ENCODE measurements around the gene SYK.

The SYK gene

DNA sequence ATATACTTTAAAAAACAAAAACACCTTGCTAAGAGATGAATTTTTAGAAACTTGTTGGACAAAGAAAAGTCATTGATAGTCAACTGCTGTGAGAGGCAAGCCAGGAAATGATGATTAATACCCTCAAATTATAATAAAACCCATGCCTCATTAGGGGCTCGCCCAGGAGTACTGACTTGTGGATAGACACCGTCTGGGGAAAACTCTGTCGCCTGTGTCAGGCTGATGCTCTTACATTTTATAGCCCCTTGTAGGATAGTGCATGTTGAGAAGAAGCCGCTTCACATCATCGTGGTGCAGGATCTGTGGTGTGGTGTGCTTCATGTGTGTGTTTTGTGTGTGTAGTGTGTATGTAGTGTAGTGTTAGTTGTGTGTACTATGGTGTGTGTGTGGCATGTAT is 39.1 kb downstream of the SYK start:
- H3F3A ChIP-seq (ENCODE audit: low read depth), result no peaks in the 10 kb centered on the region; the same call in none of the 2 replicates
- peaks cover 63% of the 10 kb centered on the region for H3K79me2 ChIP-seq (ENCODE audit: insufficient read depth, low read length)
- H3K27me3 ChIP-seq (ENCODE audit: insufficient read depth, low read length, poor library complexity, severe bottlenecking), result no peaks in the 10 kb centered on the region
- peak overlapping the region; percentile 61 for H3K4me2 ChIP-seq (ENCODE audit: low read depth, low read length, poor library complexity, severe bottlenecking)
- H3K4me1 ChIP-seq (ENCODE audit: insufficient read depth, low read length, poor library complexity, severe bottlenecking), result peaks cover 70% of the 10 kb centered on the region
- H3K9me2 ChIP-seq (replicated peaks; ENCODE audit: low read depth, low read length), result no peaks in the 10 kb centered on the region
- H3K9ac ChIP-seq (ENCODE audit: low read depth, low read length, poor library complexity, severe bottlenecking), result peak overlapping the region; percentile 54
- no peaks in the 10 kb centered on the region for H4K20me1 ChIP-seq (ENCODE audit: insufficient read depth, low read length, poor library complexity, severe bottlenecking)
- no peak overlapping the region for H2AFZ ChIP-seq (ENCODE audit: low read length)
- no peak overlapping the region for H3K4me3 ChIP-seq (ENCODE audit: low read length, poor library complexity, severe bottlenecking)
- H3K36me3 ChIP-seq (ENCODE audit: insufficient read depth, low read length), result peaks cover 19% of the 10 kb centered on the region; the same call in 1 of the 2 replicates
- H3K9me3 ChIP-seq (ENCODE audit: insufficient read depth, low read depth, low read length), result no peaks in the 10 kb centered on the region
- no peak for TF ChIP-seq EZH2phosphoT487 (IDR thresholded peaks at IDR 0.05; ENCODE audit: borderline replicate concordance)
- TF ChIP-seq CTCF (conservative IDR thresholded peaks at IDR 0.05; ENCODE audit: low read length), result no peak

DNA sequence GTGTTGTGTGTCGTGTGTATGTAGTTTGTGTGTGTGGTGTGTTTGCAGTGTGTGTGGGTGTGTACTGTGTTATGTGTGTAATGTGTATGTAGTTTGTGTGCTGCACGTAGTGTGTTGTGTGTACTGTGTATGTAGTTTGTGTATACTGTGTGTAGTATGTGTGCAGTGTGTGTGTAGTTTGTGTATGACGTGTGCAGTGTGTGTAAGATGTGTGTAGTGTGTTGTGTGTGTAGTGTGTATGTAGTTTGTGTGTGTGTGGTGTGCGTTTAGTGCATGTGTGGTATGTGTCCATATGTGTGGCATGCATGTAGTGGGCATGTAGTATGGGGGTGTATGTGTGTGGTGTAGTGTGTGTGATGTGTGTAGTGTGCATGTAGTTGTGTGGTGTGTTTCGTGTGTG is 39.6 kb downstream of the SYK start:
- Histone ChIP-seq H3K9ac (ENCODE audit: low read depth, low read length, poor library complexity, severe bottlenecking) (peak overlapping the region; percentile 54), H3K4me3 (ENCODE audit: low read length, poor library complexity, severe bottlenecking) (no peak overlapping the region), H3K27me3 (ENCODE audit: insufficient read depth, low read length, poor library complexity, severe bottlenecking) (no peaks in the 10 kb centered on the region), H3K9me3 (ENCODE audit: insufficient read depth, low read depth, low read length) (no peaks in the 10 kb centered on the region), H3K4me1 (ENCODE audit: insufficient read depth, low read length, poor library complexity, severe bottlenecking) (peaks cover 68% of the 10 kb centered on the region), H3F3A (ENCODE audit: low read depth) (no peaks in the 10 kb centered on the region; the same call in none of the 2 replicates), H2AFZ (ENCODE audit: low read length) (no peak overlapping the region), H4K20me1 (ENCODE audit: insufficient read depth, low read length, poor library complexity, severe bottlenecking) (no peaks in the 10 kb centered on the region), H3K79me2 (ENCODE audit: insufficient read depth, low read length) (peaks cover 61% of the 10 kb centered on the region), H3K36me3 (ENCODE audit: insufficient read depth, low read length) (peaks cover 24% of the 10 kb centered on the region; the same call in 1 of the 2 replicates), H3K4me2 (ENCODE audit: low read depth, low read length, poor library complexity, severe bottlenecking) (peak overlapping the region; percentile 61), H3K9me2 (replicated peaks; ENCODE audit: low read depth, low read length) (no peaks in the 10 kb centered on the region)
- no peak for TF ChIP-seq CTCF (conservative IDR thresholded peaks at IDR 0.05; ENCODE audit: low read length)
- no peak for TF ChIP-seq EZH2phosphoT487 (IDR thresholded peaks at IDR 0.05; ENCODE audit: borderline replicate concordance)

DNA sequence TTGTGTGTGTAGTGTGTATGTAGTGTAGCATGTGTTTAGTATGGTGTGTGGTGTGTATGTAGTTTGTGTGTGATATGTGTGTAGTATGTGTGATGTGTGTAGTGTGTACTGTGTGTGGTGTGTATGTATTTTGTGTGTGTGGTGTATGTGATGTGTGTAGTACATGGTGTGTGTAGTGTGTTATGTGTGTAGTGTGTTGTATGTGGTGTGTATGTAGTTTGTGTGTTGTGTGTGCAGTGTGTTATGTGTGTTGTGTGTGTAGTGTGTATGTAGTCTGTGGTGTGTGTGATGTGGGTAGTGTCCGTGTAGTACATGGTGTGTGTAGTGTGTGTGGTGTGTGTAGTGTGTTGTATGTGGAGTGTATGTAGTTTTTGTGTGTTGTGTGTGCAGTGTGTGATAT is 40.0 kb downstream of the SYK start:
- Histone ChIP-seq H3K4me1 (ENCODE audit: insufficient read depth, low read length, poor library complexity, severe bottlenecking) (peaks cover 68% of the 10 kb centered on the region), H3K9ac (ENCODE audit: low read depth, low read length, poor library complexity, severe bottlenecking) (no peak overlapping the region), H3K4me2 (ENCODE audit: low read depth, low read length, poor library complexity, severe bottlenecking) (peak overlapping the region; percentile 61), H3K9me2 (replicated peaks; ENCODE audit: low read depth, low read length) (no peaks in the 10 kb centered on the region), H2AFZ (ENCODE audit: low read length) (no peak overlapping the region), H3K27me3 (ENCODE audit: insufficient read depth, low read length, poor library complexity, severe bottlenecking) (no peaks in the 10 kb centered on the region), H4K20me1 (ENCODE audit: insufficient read depth, low read length, poor library complexity, severe bottlenecking) (no peaks in the 10 kb centered on the region), H3K4me3 (ENCODE audit: low read length, poor library complexity, severe bottlenecking) (no peak overlapping the region), H3K36me3 (ENCODE audit: insufficient read depth, low read length) (peaks cover 28% of the 10 kb centered on the region; the same call in 1 of the 2 replicates), H3F3A (ENCODE audit: low read depth) (no peaks in the 10 kb centered on the region; the same call in none of the 2 replicates), H3K9me3 (ENCODE audit: insufficient read depth, low read depth, low read length) (no peaks in the 10 kb centered on the region), H3K79me2 (ENCODE audit: insufficient read depth, low read length) (peaks cover 58% of the 10 kb centered on the region)
- TF ChIP-seq CTCF (conservative IDR thresholded peaks at IDR 0.05; ENCODE audit: low read length) (no peak), EZH2phosphoT487 (IDR thresholded peaks at IDR 0.05; ENCODE audit: borderline replicate concordance) (no peak)
